Large intestine (tissue), 3 donors: ENCODE measurements around the gene KRCC1. TPM values are rescaled to one million over a fixed set of nuclear protein-coding genes. Genes with fewer than 3 reads are reported as not detected.
"Not testable (repeated sequence)": the region's sequence is repeated elsewhere in the genome, so short reads cannot be mapped to it uniquely, and the experiment has no call there.

Source experiments
- DNase-seq, 2 donors: peaks; one replicate each; pipeline versions ENCODE4 v3.0.0 to v3.0.0-alpha.2; 2013
- H3K27ac ChIP-seq: one replicate; pipeline ENCODE4 v1.5.1; 2013; ENCODE audit warnings: low read length
- H3K27me3 ChIP-seq: 2 replicates; pipeline ENCODE4 v1.6.1; 2013; ENCODE audit warnings: low read length; ENCODE audit not compliant: control insufficient read depth, insufficient read depth
- H3K36me3 ChIP-seq: 2 replicates; pipeline ENCODE4 v1.6.1; 2013; ENCODE audit warnings: low read length; ENCODE audit not compliant: control insufficient read depth, insufficient read depth
- H3K4me1 ChIP-seq: one replicate; pipeline ENCODE4 v1.6.1; 2013; ENCODE audit warnings: low read length; ENCODE audit not compliant: control insufficient read depth, insufficient read depth
- H3K4me3 ChIP-seq: one replicate; pipeline ENCODE4 v1.5.1; 2013; ENCODE audit warnings: low read length
- H3K9me3 ChIP-seq: one replicate; pipeline ENCODE4 v1.6.1; 2013; ENCODE audit warnings: mild to moderate bottlenecking, low read depth, low read length, moderate library complexity; ENCODE audit not compliant: control insufficient read depth
- WGBS: methylation state at CpG from one replicate; pipeline ENCODE4 v1.1.5; 2013; ENCODE audit warnings: low lambda C conversion rate; ENCODE audit not compliant: insufficient coverage; 5-methylcytosine and 5-hydroxymethylcytosine counted together
- polyA plus RNA-seq: library from polyadenylated mRNA; unstranded; fragments of 120-200 nt; gene quantifications from one replicate; pipeline ENCODE4 v1.2.1, GENCODE V29; 2013

The KRCC1 gene
- polyA plus RNA-seq, 1 donor: 39.4 TPM

DNA sequence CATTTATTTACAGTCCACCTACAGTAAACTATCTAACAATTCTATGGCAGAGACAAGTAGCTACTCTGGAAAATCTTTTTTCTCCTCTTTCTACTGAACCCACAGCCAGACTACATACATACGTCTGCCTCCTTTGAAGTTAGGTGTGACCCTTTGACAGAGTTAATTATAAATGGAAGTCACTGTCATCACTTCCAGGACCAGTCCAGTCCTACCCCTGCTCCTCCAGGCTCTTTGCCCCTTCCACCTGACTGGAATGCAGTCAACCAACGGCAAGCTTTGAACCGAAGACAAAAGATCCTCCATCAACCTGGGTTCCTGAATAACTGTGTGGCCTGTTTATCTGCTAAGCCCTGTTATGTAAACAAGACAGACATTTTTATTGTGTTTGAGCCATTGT lies 74.4 kb downstream of the KRCC1 start:
- H3K27ac ChIP-seq, H3K27me3 ChIP-seq: not testable (repeated sequence)
- WGBS: no CpG with 5 or more reads among the region's 3 CpGs

More for the DNA sequence above, 74.4 kb downstream of the KRCC1 start:
- H3K4me1 ChIP-seq, DNase-seq, H3K9me3 ChIP-seq, H3K36me3 ChIP-seq, H3K4me3 ChIP-seq: not testable (repeated sequence)

Other genes starting within 250 kb of the KRCC1 start
- 1.2 TPM for gene RGPD2, start 230.0 kb downstream of the KRCC1 start, polyA plus RNA-seq
- not detected for gene RNU2-63P, start 39.2 kb downstream of the KRCC1 start, polyA plus RNA-seq
- gene SMYD1, start 12.0 kb upstream of the KRCC1 start, polyA plus RNA-seq: 5.0 TPM
- 881 TPM for gene FABP1, start 72.3 kb upstream of the KRCC1 start, polyA plus RNA-seq
- gene THNSL2, start 114.6 kb upstream of the KRCC1 start, polyA plus RNA-seq: 2.1 TPM